Raji (cell line): ENCODE measurements around the gene ZBTB21.

ENCODE experiments used
- POLR2A ChIP-seq: IDR thresholded peaks from 2 replicates; pipeline ENCODE4 v1.6.1; 2011; ENCODE audit warnings: low read depth, low read length, control low read depth; ENCODE audit not compliant: insufficient read depth

Gene ZBTB21

GRCh38 chr21:41992576-41992975 lies 17.6 kb downstream of the ZBTB21 start:
- no peak for TF ChIP-seq POLR2A

GRCh38 chr21:41991659-41992058 lies 18.5 kb downstream of the ZBTB21 start:
- TF ChIP-seq POLR2A, result no peak

- TF ChIP-seq POLR2A, result no peak
Observed at GRCh38 chr21:41989698-41990097, 20.5 kb downstream of the ZBTB21 start.

GRCh38 chr21:41987310-41987709 lies 22.9 kb downstream of the ZBTB21 start:
- TF ChIP-seq POLR2A, result no peak

GRCh38 chr21:41985662-41986416 lies 24.3 kb downstream of the ZBTB21 start:
- no peak for TF ChIP-seq POLR2A

- no peak for TF ChIP-seq POLR2A
Observed at GRCh38 chr21:41983229-41983628, 26.9 kb downstream of the ZBTB21 start.

GRCh38 chr21:41980561-41980960 lies 29.6 kb downstream of the ZBTB21 start:
- no peak for TF ChIP-seq POLR2A

GRCh38 chr21:41979751-41980369 lies 30.3 kb downstream of the ZBTB21 start:
- TF ChIP-seq POLR2A, result no peak

- no peak for TF ChIP-seq POLR2A
Observed at GRCh38 chr21:41979335-41979734, 30.8 kb downstream of the ZBTB21 start.

- no peak for TF ChIP-seq POLR2A
Observed at GRCh38 chr21:41977034-41977950, 32.9 kb downstream of the ZBTB21 start.

- TF ChIP-seq POLR2A, result no peak
Observed at GRCh38 chr21:41976611-41977010, 33.5 kb downstream of the ZBTB21 start.

GRCh38 chr21:41975391-41976272 lies 34.5 kb downstream of the ZBTB21 start:
- no peak for TF ChIP-seq POLR2A

GRCh38 chr21:41974752-41975053 lies 35.5 kb downstream of the ZBTB21 start:
- TF ChIP-seq POLR2A, result no peak

GRCh38 chr21:41973861-41974751 lies 36.1 kb downstream of the ZBTB21 start:
- TF ChIP-seq POLR2A, result no peak
